ENCODE data around the gene MYO16. TPM values are rescaled to one million over a fixed set of nuclear protein-coding genes. Genes with fewer than 3 reads are reported as not detected.

The MYO16 gene
- total and polyA plus RNA-seq, 9 donors, result 12.1 to 29.7 (median 16.4) TPM

GRCh38 chr13:108760129-108760528 lies 130.7 kb downstream of the MYO16 start:
- Histone ChIP-seq H3K4me1 (ENCODE audit: control insufficient read depth, insufficient read depth, low read length) (no peaks in the 10 kb centered on the region), H3K36me3 (ENCODE audit: control insufficient read depth, insufficient read depth, low read length) (no peaks in the 10 kb centered on the region), H3K9me3 (replicated peaks; ENCODE audit: control insufficient read depth, low read depth, low read length) (no peaks in the 10 kb centered on the region), H3K27me3 (ENCODE audit: control insufficient read depth, insufficient read depth, low read length) (no peaks in the 10 kb centered on the region), H3K27ac (ENCODE audit: low read length) (no peak overlapping the region), H3K4me3 (ENCODE audit: low read length) (no peak overlapping the region)
- no CpG with 5 or more reads among the region's 1 CpG for WGBS (ENCODE audit: insufficient coverage)
- DNase-seq, result no peak

GRCh38 chr13:108760541-108760940 lies 131.1 kb downstream of the MYO16 start:
- no peak for DNase-seq
- H3K36me3 ChIP-seq (ENCODE audit: control insufficient read depth, insufficient read depth, low read length), result no peaks in the 10 kb centered on the region
- no peaks in the 10 kb centered on the region for H3K4me1 ChIP-seq (ENCODE audit: control insufficient read depth, insufficient read depth, low read length)
- H3K27me3 ChIP-seq (ENCODE audit: control insufficient read depth, insufficient read depth, low read length), result no peaks in the 10 kb centered on the region
- H3K4me3 ChIP-seq (ENCODE audit: low read length), result no peak overlapping the region
- H3K27ac ChIP-seq (ENCODE audit: low read length), result no peak overlapping the region
- H3K9me3 ChIP-seq (replicated peaks; ENCODE audit: control insufficient read depth, low read depth, low read length), result no peaks in the 10 kb centered on the region
- WGBS (ENCODE audit: insufficient coverage), result no CpG with 5 or more reads among the region's 3 CpGs

GRCh38 chr13:108768035-108768434 lies 138.6 kb downstream of the MYO16 start:
- Histone ChIP-seq H3K27ac (ENCODE audit: low read length) (no peak overlapping the region), H3K4me1 (ENCODE audit: control insufficient read depth, insufficient read depth, low read length) (no peaks in the 10 kb centered on the region), H3K36me3 (ENCODE audit: control insufficient read depth, insufficient read depth, low read length) (no peaks in the 10 kb centered on the region), H3K4me3 (ENCODE audit: low read length) (no peak overlapping the region), H3K27me3 (ENCODE audit: control insufficient read depth, insufficient read depth, low read length) (no peaks in the 10 kb centered on the region), H3K9me3 (replicated peaks; ENCODE audit: control insufficient read depth, low read depth, low read length) (no peaks in the 10 kb centered on the region)
- no peak for DNase-seq
- 86% methylated on average over 3 of the region's 5 CpGs for WGBS (ENCODE audit: insufficient coverage)

GRCh38 chr13:108769213-108770070 lies 140.0 kb downstream of the MYO16 start:
- no peak for DNase-seq
- H3K4me1 ChIP-seq (ENCODE audit: control insufficient read depth, insufficient read depth, low read length), result no peaks in the 10 kb centered on the region
- H3K4me3 ChIP-seq (ENCODE audit: low read length), result no peak overlapping the region
- H3K27me3 ChIP-seq (ENCODE audit: control insufficient read depth, insufficient read depth, low read length), result no peaks in the 10 kb centered on the region
- no peak overlapping the region for H3K27ac ChIP-seq (ENCODE audit: low read length)
- H3K9me3 ChIP-seq (replicated peaks; ENCODE audit: control insufficient read depth, low read depth, low read length), result no peaks in the 10 kb centered on the region
- H3K36me3 ChIP-seq (ENCODE audit: control insufficient read depth, insufficient read depth, low read length), result no peaks in the 10 kb centered on the region
- WGBS (ENCODE audit: insufficient coverage), result 78% methylated on average over 7 of the region's 10 CpGs

- Histone ChIP-seq H3K27me3 (ENCODE audit: control insufficient read depth, insufficient read depth, low read length) (no peaks in the 10 kb centered on the region), H3K27ac (ENCODE audit: low read length) (no peak overlapping the region), H3K4me1 (ENCODE audit: control insufficient read depth, insufficient read depth, low read length) (no peaks in the 10 kb centered on the region), H3K9me3 (replicated peaks; ENCODE audit: control insufficient read depth, low read depth, low read length) (no peaks in the 10 kb centered on the region), H3K4me3 (ENCODE audit: low read length) (no peak overlapping the region), H3K36me3 (ENCODE audit: control insufficient read depth, insufficient read depth, low read length) (no peaks in the 10 kb centered on the region)
- 77% methylated on average over 4 of the region's 8 CpGs for WGBS (ENCODE audit: insufficient coverage)
- no peak for DNase-seq
These were observed 146.2 kb downstream of the MYO16 start for GRCh38 chr13:108775597-108775996.

GRCh38 chr13:108776650-108777049 lies 147.2 kb downstream of the MYO16 start:
- Histone ChIP-seq H3K4me3 (ENCODE audit: low read length) (no peak overlapping the region), H3K27me3 (ENCODE audit: control insufficient read depth, insufficient read depth, low read length) (no peaks in the 10 kb centered on the region), H3K27ac (ENCODE audit: low read length) (no peak overlapping the region), H3K4me1 (ENCODE audit: control insufficient read depth, insufficient read depth, low read length) (no peaks in the 10 kb centered on the region), H3K9me3 (replicated peaks; ENCODE audit: control insufficient read depth, low read depth, low read length) (no peaks in the 10 kb centered on the region), H3K36me3 (ENCODE audit: control insufficient read depth, insufficient read depth, low read length) (no peaks in the 10 kb centered on the region)
- 73% methylated on average over 2 of the region's 3 CpGs for WGBS (ENCODE audit: insufficient coverage)
- DNase-seq, result no peak

GRCh38 chr13:108777421-108778420 lies 148.3 kb downstream of the MYO16 start:
- Histone ChIP-seq H3K4me1 (ENCODE audit: control insufficient read depth, insufficient read depth, low read length) (no peaks in the 10 kb centered on the region), H3K27ac (ENCODE audit: low read length) (no peak overlapping the region), H3K4me3 (ENCODE audit: low read length) (no peak overlapping the region), H3K9me3 (replicated peaks; ENCODE audit: control insufficient read depth, low read depth, low read length) (peaks cover under 1% of the 10 kb centered on the region), H3K27me3 (ENCODE audit: control insufficient read depth, insufficient read depth, low read length) (no peaks in the 10 kb centered on the region), H3K36me3 (ENCODE audit: control insufficient read depth, insufficient read depth, low read length) (no peaks in the 10 kb centered on the region)
- 64% methylated on average over 5 of the region's 9 CpGs for WGBS (ENCODE audit: insufficient coverage)
- DNase-seq, result no peak

GRCh38 chr13:108779308-108779707 lies 149.9 kb downstream of the MYO16 start:
- no peak for DNase-seq
- Histone ChIP-seq H3K27me3 (ENCODE audit: control insufficient read depth, insufficient read depth, low read length) (no peaks in the 10 kb centered on the region), H3K9me3 (replicated peaks; ENCODE audit: control insufficient read depth, low read depth, low read length) (peaks cover 2% of the 10 kb centered on the region), H3K4me3 (ENCODE audit: low read length) (no peak overlapping the region), H3K36me3 (ENCODE audit: control insufficient read depth, insufficient read depth, low read length) (no peaks in the 10 kb centered on the region), H3K4me1 (ENCODE audit: control insufficient read depth, insufficient read depth, low read length) (no peaks in the 10 kb centered on the region), H3K27ac (ENCODE audit: low read length) (no peak overlapping the region)
- 76% methylated on average over 2 of the region's 2 CpGs for WGBS (ENCODE audit: insufficient coverage)

- Histone ChIP-seq H3K4me3 (ENCODE audit: low read length) (no peak overlapping the region), H3K36me3 (ENCODE audit: control insufficient read depth, insufficient read depth, low read length) (no peaks in the 10 kb centered on the region), H3K27ac (ENCODE audit: low read length) (no peak overlapping the region), H3K27me3 (ENCODE audit: control insufficient read depth, insufficient read depth, low read length) (no peaks in the 10 kb centered on the region), H3K9me3 (replicated peaks; ENCODE audit: control insufficient read depth, low read depth, low read length) (peaks cover 2% of the 10 kb centered on the region), H3K4me1 (ENCODE audit: control insufficient read depth, insufficient read depth, low read length) (no peaks in the 10 kb centered on the region)
- DNase-seq, result no peak
- 100% methylated on average over 1 of the region's 3 CpGs for WGBS (ENCODE audit: insufficient coverage)
These were observed 151.3 kb downstream of the MYO16 start for GRCh38 chr13:108780706-108781105.

- Histone ChIP-seq H3K9me3 (replicated peaks; ENCODE audit: control insufficient read depth, low read depth, low read length) (peaks cover 2% of the 10 kb centered on the region), H3K36me3 (ENCODE audit: control insufficient read depth, insufficient read depth, low read length) (no peaks in the 10 kb centered on the region), H3K4me1 (ENCODE audit: control insufficient read depth, insufficient read depth, low read length) (no peaks in the 10 kb centered on the region), H3K4me3 (ENCODE audit: low read length) (no peak overlapping the region), H3K27me3 (ENCODE audit: control insufficient read depth, insufficient read depth, low read length) (no peaks in the 10 kb centered on the region), H3K27ac (ENCODE audit: low read length) (no peak overlapping the region)
- WGBS (ENCODE audit: insufficient coverage), result 40% methylated on average over 4 of the region's 4 CpGs
- DNase-seq, result peak; percentile 56
These were observed 151.9 kb downstream of the MYO16 start for GRCh38 chr13:108781312-108781711.

Data from muscle of leg (tissue), 11 donors.